ENCODE data around the gene LPCAT3. TPM values are rescaled to one million over a fixed set of nuclear protein-coding genes. Genes with fewer than 3 reads are reported as not detected.
"Not testable (repeated sequence)": the region's sequence is repeated elsewhere in the genome, so short reads cannot be mapped to it uniquely, and the experiment has no call there.

The LPCAT3 gene
- total RNA-seq, 1 donor from 2014 or later = 34.4 TPM

GRCh38 chr12:7012024-7012607 is 6.2 kb downstream of the LPCAT3 start:
- Mint-ChIP-seq H3K4me1 (ENCODE audit: unreplicated experiment) (peaks cover 10% of the 10 kb centered on the region), H3K36me3 (peaks cover 44% of the 10 kb centered on the region), H3K9me3 (no peaks in the 10 kb centered on the region), H3K27me3 (no peaks in the 10 kb centered on the region), H3K4me3 (no peak overlapping the region), H3K27ac (no peak overlapping the region)
- TF ChIP-seq CTCF (conservative IDR thresholded peaks at IDR 0.05) = no peak
- no peak for DNase-seq (ENCODE audit: extremely low spot score, unreplicated experiment)

GRCh38 chr12:7011398-7011797 is 6.9 kb downstream of the LPCAT3 start:
- H3K9me3 Mint-ChIP-seq; H3K4me1 Mint-ChIP-seq (ENCODE audit: unreplicated experiment); H3K4me3 Mint-ChIP-seq; H3K27ac Mint-ChIP-seq; DNase-seq (ENCODE audit: extremely low spot score, unreplicated experiment); H3K27me3 Mint-ChIP-seq: not testable (repeated sequence)
- H3K36me3 Mint-ChIP-seq = peaks cover 47% of the 10 kb centered on the region

- no peak for TF ChIP-seq CTCF (conservative IDR thresholded peaks at IDR 0.05)
- H3K27me3 Mint-ChIP-seq = no peaks in the 10 kb centered on the region
- H3K4me1 Mint-ChIP-seq (ENCODE audit: unreplicated experiment) = no peaks in the 10 kb centered on the region
- no peak overlapping the region for H3K27ac Mint-ChIP-seq
- peaks cover 46% of the 10 kb centered on the region for H3K36me3 Mint-ChIP-seq
- no peak for DNase-seq (ENCODE audit: extremely low spot score, unreplicated experiment)
- no peak overlapping the region for H3K4me3 Mint-ChIP-seq
- no peaks in the 10 kb centered on the region for H3K9me3 Mint-ChIP-seq
Observed at GRCh38 chr12:7009512-7009911, 8.8 kb downstream of the LPCAT3 start.

- TF ChIP-seq CTCF (conservative IDR thresholded peaks at IDR 0.05) = no peak
- Mint-ChIP-seq H3K9me3 (no peaks in the 10 kb centered on the region), H3K27me3 (no peaks in the 10 kb centered on the region), H3K36me3 (peaks cover 45% of the 10 kb centered on the region), H3K4me1 (ENCODE audit: unreplicated experiment) (no peaks in the 10 kb centered on the region), H3K4me3 (no peak overlapping the region), H3K27ac (no peak overlapping the region)
- DNase-seq (ENCODE audit: extremely low spot score, unreplicated experiment) = no peak
Observed at GRCh38 chr12:7008864-7009263, 9.4 kb downstream of the LPCAT3 start.

GRCh38 chr12:7006639-7007038 is 11.6 kb downstream of the LPCAT3 start:
- H3K4me3 Mint-ChIP-seq = no peak overlapping the region
- no peaks in the 10 kb centered on the region for H3K27me3 Mint-ChIP-seq
- H3K4me1 Mint-ChIP-seq (ENCODE audit: unreplicated experiment) = no peaks in the 10 kb centered on the region
- no peak for TF ChIP-seq CTCF (conservative IDR thresholded peaks at IDR 0.05)
- H3K36me3 Mint-ChIP-seq = peaks cover 30% of the 10 kb centered on the region
- H3K27ac Mint-ChIP-seq = no peak overlapping the region
- no peaks in the 10 kb centered on the region for H3K9me3 Mint-ChIP-seq
- no peak for DNase-seq (ENCODE audit: extremely low spot score, unreplicated experiment)

GRCh38 chr12:7005311-7005710 is 13.0 kb downstream of the LPCAT3 start:
- no peak overlapping the region for H3K27ac Mint-ChIP-seq
- H3K4me3 Mint-ChIP-seq = no peak overlapping the region
- H3K27me3 Mint-ChIP-seq = no peaks in the 10 kb centered on the region
- no peaks in the 10 kb centered on the region for H3K9me3 Mint-ChIP-seq
- DNase-seq (ENCODE audit: extremely low spot score, unreplicated experiment) = no peak
- no peaks in the 10 kb centered on the region for H3K4me1 Mint-ChIP-seq (ENCODE audit: unreplicated experiment)
- H3K36me3 Mint-ChIP-seq = peaks cover 32% of the 10 kb centered on the region
- no peak for TF ChIP-seq CTCF (conservative IDR thresholded peaks at IDR 0.05)

Data from type B pancreatic cell (in vitro differentiated cells).